ENCODE data around the gene ADAMTS9.

Gene ADAMTS9

GRCh38 chr3:64612916-64613526 is 74.8 kb downstream of the ADAMTS9 start:
- no peak for DNase-seq

- DNase-seq: no peak
Observed at GRCh38 chr3:64612082-64612860, 75.5 kb downstream of the ADAMTS9 start.

DNA sequence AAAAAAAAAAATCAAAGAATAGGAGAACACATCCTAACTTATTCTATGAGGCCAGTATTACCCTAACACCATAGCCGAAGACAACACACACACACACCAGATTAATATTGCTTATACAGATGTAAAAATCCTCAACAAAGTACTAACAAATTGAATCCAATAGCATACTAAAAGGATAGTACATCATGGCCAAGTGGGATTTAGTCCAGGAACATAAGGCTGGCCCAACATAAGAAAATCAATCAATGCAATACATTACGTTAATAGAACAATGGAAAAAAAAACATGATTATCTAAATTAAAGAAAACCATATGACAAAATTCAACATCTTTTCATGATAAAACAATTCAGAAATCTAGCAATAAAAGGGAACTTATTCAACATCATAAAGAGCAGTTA is 79.1 kb downstream of the ADAMTS9 start:
- DNase-seq: no peak

GRCh38 chr3:64607032-64607551 is 80.7 kb downstream of the ADAMTS9 start:
- DNase-seq: no peak

- no peak for DNase-seq
Observed at GRCh38 chr3:64604313-64604712, 83.5 kb downstream of the ADAMTS9 start.

DNA sequence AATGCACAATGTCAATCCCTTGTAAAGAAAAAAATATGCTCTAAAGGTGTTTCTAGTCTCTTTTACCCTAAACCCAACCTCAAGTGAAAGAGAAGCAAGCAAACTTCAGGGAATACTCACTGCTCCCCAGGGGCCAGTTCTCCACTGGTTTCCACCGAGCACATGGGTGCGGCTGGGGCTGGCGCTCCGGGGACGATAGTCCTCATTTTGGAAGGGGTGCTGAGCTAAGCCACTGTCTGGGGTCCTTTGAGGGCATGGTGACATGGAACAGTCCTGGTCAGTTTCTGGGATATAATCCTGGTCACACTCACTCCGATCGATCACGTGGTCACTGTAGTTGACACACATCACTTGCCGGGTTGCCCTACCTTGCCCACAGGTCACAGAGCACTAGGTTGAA is 86.0 kb downstream of the ADAMTS9 start:
- no peak for DNase-seq

DNA sequence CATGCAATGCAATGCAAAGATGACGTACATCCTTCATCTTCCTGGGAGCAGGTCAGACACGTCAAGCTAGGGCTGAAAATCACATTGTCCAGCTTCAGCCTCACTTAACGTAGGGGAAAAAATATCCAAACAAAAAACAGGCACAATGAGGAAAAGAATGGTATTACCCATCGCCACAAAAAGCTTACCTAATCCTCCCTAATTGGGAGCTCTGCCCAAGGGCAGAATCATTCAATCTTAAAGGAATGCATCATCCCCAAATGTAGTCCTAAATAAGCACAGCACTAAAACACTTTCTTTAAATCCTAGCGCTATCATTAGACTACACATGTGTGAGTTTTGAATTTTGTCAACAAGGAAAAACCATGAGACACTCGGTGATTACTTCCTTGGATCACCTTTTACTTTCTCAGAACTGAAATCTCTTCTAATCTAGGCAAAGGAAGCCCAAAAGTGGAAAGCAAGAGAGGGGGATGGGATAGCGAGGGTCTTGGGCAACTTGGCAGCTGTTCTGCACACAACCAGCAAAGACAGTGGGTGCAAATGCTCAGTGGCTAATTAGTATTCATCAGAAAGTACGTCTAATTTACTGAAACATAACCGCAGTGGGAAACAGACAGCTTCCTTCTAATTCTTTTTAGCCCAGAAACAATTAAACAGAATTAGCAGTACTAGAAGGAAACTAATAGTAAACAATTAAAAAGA is 87.4 kb downstream of the ADAMTS9 start:
- DNase-seq: no peak

- no peak for DNase-seq
Observed at GRCh38 chr3:64599651-64600050, 88.1 kb downstream of the ADAMTS9 start.

- no peak for DNase-seq
Observed at GRCh38 chr3:64595253-64595694, 92.5 kb downstream of the ADAMTS9 start.

DNA sequence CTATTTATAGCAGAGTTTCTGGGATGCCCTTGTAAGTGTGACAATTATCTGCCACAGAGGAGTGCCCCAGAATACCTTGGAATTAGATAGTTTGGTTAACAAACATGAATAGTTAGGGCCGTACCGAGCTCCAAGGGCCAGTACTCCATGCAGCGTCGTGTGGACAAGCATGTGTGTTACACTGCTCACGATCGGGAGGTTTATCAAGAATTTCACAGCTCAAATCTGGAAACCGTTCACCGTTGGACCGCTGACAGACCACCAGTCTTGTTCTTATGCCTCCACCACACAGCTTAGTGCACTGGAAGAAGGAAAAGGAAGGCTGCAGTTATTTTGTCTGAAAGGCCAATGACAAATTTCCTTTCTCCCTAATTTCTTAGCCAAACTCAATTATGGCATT is 93.7 kb downstream of the ADAMTS9 start:
- no peak for DNase-seq

DNA sequence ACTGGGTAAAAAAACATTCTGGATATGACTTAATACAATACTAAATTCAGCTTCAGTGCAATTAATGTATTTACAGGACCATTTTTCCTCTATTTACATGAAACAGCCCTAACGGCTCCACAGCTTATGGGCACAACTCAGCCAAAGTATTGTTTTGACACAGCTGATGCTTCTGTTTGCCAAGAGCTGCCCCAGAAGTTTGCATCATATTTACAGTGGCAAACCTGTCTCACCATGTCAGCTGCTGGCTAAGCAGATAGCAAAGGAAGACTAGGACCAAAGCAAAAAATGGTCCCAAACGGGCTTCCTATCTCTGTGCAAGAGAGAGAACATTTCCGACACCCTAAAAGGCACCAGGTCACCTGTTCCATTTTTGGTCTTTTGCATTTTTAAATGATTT is 94.5 kb downstream of the ADAMTS9 start:
- DNase-seq: no peak

DNA sequence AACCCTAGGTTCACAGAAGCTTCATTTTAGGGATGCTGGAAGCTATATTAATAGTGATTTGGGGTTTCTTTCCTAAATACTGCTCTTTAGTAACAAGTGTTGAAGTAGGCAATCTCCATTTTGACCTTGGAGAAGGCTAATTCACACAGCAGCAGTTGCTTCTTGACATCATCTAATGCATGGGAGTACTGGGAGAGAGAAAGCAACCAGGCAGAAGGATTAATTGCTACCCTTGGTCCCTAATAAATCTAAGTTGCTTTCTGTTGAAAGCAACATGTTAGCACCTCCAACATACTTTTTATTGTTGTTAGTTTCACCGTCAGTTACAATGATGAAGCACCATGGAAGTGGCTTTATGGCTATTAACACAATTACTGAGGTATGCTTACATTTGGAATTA is 96.2 kb downstream of the ADAMTS9 start:
- DNase-seq: no peak

GRCh38 chr3:64588380-64588779 is 99.4 kb downstream of the ADAMTS9 start:
- no peak for DNase-seq

DNA sequence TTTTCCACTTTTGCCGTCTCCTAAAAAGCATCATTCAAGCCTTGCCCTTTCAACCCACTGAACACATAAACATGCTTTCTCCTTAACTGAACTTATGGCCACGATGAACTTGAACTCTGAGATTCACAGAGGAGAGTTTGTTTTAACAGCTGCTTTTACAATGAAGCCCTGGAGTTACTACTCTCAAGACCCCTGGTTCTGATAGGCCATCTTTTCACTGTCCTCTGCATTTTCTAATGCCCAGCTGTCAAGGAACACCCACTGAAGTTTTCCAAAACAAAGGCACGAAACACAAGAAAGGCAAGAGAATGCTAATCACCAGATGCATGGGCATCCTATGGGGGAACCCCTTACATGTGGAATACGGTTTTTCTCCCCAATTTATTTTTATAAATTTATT is 100.8 kb downstream of the ADAMTS9 start:
- DNase-seq: no peak

- DNase-seq: no peak
Observed at GRCh38 chr3:64584179-64584578, 103.6 kb downstream of the ADAMTS9 start.

- no peak for DNase-seq
Observed at GRCh38 chr3:64578797-64579196, 109.0 kb downstream of the ADAMTS9 start.

- DNase-seq: no peak
Observed at GRCh38 chr3:64578062-64578770, 109.6 kb downstream of the ADAMTS9 start.

DNA sequence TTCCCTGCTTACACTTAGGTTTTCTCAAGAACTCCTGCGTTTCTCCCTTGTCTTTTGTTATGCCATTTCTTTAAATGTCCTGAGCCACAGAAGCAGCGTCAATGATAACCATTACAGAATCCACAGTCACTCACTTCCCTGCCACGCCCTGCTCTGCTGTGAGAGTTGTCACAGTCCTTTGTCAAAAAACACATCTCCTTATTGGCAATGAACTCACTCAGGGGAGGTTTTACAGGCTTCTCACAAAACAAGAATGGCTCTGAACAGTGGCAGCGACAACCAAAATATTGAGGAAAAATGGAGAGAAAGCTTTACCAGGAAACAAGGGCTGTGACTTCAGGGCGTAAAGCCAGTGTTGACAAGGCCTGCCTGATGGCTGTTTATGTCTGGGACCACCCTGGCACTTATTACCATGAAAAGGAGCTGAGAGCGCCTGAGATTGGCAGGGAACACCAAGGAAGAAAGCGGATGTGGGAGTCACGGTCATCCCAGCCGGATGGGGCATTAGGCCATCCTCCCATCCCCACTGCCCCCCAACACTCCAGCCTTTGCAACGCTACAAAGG is 111.5 kb downstream of the ADAMTS9 start:
- DNase-seq: no peak

DNA sequence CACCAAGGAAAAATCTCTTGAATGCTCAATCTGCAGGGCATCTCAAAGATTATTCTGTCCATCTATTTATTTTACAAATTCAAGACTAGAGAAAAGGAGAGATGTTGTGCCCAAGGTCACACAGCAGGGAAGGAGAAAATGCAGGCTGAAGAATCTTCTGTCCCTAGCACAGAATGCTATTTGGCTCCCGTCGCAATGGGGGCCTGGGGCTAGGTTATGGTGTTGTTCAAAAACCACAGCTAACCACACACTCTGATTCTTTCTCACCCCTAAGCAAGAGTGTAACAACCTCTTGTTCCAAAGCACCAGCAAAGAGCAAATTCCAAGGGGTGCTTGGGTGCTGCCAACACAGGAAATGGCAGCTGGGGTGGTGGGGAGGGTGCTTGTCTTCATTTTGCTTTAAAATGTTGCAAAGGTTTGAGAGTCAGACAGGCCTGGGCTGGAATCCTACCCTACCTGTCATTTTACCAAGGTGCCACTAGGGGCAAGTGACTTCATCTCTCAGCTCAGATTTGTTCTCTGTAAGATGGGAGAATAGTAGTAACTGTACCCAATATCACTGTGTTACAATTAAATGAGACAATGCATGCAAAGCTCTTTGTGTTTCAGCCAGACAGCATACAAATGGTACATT is 112.5 kb downstream of the ADAMTS9 start:
- no peak for DNase-seq

- no peak for DNase-seq
Observed at GRCh38 chr3:64574194-64574593, 113.6 kb downstream of the ADAMTS9 start.

DNA sequence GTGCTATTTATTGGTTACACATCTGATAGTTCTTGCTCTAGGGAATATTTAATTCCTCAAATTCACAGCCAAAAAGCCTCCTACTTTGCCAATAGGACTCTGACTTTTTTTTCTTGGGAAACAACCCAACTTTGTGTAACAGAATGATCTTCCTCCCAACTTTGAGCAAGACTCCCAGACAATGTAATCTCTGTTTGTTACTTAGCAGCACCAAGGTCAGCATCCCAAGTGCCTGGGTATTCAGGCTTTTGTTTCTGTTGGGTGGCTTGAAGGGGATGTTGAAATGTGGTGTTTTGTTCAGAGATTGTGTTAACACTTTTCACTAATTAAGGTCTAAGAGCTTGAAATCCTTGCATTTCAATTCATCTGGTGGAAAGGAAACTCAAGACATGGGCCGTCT is 115.8 kb downstream of the ADAMTS9 start:
- DNase-seq: no peak

DNA sequence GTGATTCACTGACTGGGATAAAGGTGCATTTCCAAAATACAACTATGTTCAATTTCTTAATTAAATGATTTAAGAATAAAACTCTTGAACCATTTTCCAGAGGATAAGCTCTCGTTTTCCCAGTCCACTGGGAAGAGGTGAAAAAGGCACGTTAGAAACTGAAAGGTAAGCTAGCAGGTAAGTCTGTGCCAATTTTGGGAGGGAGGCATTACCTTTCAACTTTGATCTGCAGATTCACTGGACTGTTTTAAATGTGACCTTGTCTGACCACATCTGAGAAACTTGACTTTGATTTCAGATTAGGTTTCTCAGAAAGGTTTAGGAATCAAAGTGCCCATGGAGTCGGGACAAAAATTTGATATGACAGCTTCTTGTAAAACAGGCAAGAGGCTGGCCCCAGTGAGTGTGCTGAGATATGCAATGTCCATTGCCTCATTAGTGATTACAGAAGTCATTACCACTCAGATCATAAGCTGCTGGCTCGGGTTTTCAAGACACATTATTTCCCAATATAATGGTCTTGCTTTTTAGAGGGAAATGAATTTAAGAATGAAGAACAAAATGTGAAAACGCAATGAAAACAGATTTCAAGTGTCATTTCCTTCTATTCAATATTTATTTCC is 118.8 kb downstream of the ADAMTS9 start:
- DNase-seq: no peak
